Measurements from ENCODE around the gene EED. TPM values are rescaled to one million over a fixed set of nuclear protein-coding genes. Genes with fewer than 3 reads are reported as not detected.

The EED gene
- total and polyA plus RNA-seq, 9 of the 15 experiments (the other 6 are each of a cell fraction or from before 2014, with no cell fraction given): 33.0 to 110 (median 55.1) TPM

GRCh38 chr11:86222081-86222480, 22.5 kb upstream of the EED start:
- FAIRE-seq (no peak), DNase-seq (ENCODE audit: extremely low read depth in 1 of 4, low spot score in 3 of 4) (no peak), ATAC-seq (no peak)
- intact Hi-C loops (cut with micrococcal nuclease): no loop called here
- POLR2A ChIA-PET: no interaction called here
- H3K9me1 ChIP-seq (ENCODE audit: control insufficient read depth, insufficient read depth, low read length): no peaks in the 10 kb centered on the region
- H3K4me3 ChIP-seq: no peak overlapping the region
- CTCF ChIA-PET (ENCODE audit: low intra/inter-chr PET ratio): no interaction called here
- H4K20me1 ChIP-seq (replicated peaks; ENCODE audit: control insufficient read depth, insufficient read depth, low read length): no peaks in the 10 kb centered on the region
- no peaks in the 10 kb centered on the region for H3K36me3 ChIP-seq (ENCODE audit: control insufficient read depth, insufficient read depth, low read length)
- TF ChIP-seq UBTF (IDR thresholded peaks at IDR 0.05; ENCODE audit: borderline replicate concordance in 1 of 2, low read depth in 2 of 2, low read length in 2 of 2) (no peak), YY1 (IDR thresholded peaks at IDR 0.05; ENCODE audit: borderline replicate concordance in 1 of 3, control insufficient read depth in 1 of 3, extremely low read depth in 1 of 3, insufficient read depth in 3 of 3, insufficient read length in 1 of 3, insufficient replicate concordance in 2 of 3, low read depth in 1 of 3, low read length in 2 of 3) (no peak), E2F5 (CRISPR knock-in tag; IDR thresholded peaks at IDR 0.05) (no peak), CREB3 (tag; conservative IDR thresholded peaks at IDR 0.05; ENCODE audit: low read depth) (no peak), ZNF133 (CRISPR knock-in tag; IDR thresholded peaks at IDR 0.05) (no peak), PML (IDR thresholded peaks at IDR 0.05; ENCODE audit: low read length) (no peak), CHD1 (IDR thresholded peaks at IDR 0.05; ENCODE audit: low read length) (no peak), ID3 (CRISPR knock-in tag; IDR thresholded peaks at IDR 0.05) (no peak), ID3 (tag; IDR thresholded peaks at IDR 0.05) (no peak), HDAC6 (IDR thresholded peaks at IDR 0.05; ENCODE audit: low read depth, low read length) (no peak), TEAD1 (CRISPR knock-in tag; IDR thresholded peaks at IDR 0.05) (no peak), POLR2A (conservative IDR thresholded peaks at IDR 0.05) (no peak), CXXC5 (CRISPR knock-in tag; IDR thresholded peaks at IDR 0.05) (no peak), ZNF584 (CRISPR knock-in tag; IDR thresholded peaks at IDR 0.05; ENCODE audit: low read depth) (no peak), ZNF175 (CRISPR knock-in tag; IDR thresholded peaks at IDR 0.05; ENCODE audit: low read depth) (no peak), ZNF445 (CRISPR knock-in tag; IDR thresholded peaks at IDR 0.05; ENCODE audit: low read depth) (no peak), BCL6 (CRISPR knock-in tag; IDR thresholded peaks at IDR 0.05) (no peak)
- no peak overlapping the region for H2AFZ ChIP-seq (ENCODE audit: low read depth, low read length)
- no peaks in the 10 kb centered on the region for H3K27me3 ChIP-seq (ENCODE audit: control insufficient read depth in 2 of 2, insufficient read depth in 2 of 2, low read length in 2 of 2)
- 0 out of 2 replicates have a peak, but pooled peaks cover 3% of the 10 kb centered on the region for H3K9me3 ChIP-seq (replicated peaks; ENCODE audit: control insufficient read depth, insufficient read depth, low read depth, low read length)
- BruUV-seq (replicated peaks): no TSS peak
- H3K4me2 ChIP-seq (ENCODE audit: insufficient read depth, low read length): no peak overlapping the region
- no peak overlapping the region for H3K9ac ChIP-seq (ENCODE audit: insufficient read depth in 1 of 2, low read depth in 2 of 2, low read length in 2 of 2)
- in situ Hi-C loops (cut with MboI): no loop called here
- WGBS (ENCODE audit: insufficient coverage, low coverage, missing lambda C conversion rate): 70% methylated on average over 2 of the region's 2 CpGs
- peaks cover 3 to 9% of the 10 kb centered on the region in 2 experiments; a peak in 3 of 5 replicates for H3K4me1 ChIP-seq (replicated peaks in 1 of 2; ENCODE audit: control insufficient read depth in 2 of 2, insufficient read depth in 2 of 2, low read length in 2 of 2)
- H3K27ac ChIP-seq (ENCODE audit: extremely low read depth, low read depth, low read length): no peak overlapping the region
- no peaks in the 10 kb centered on the region for H3K79me2 ChIP-seq (ENCODE audit: control insufficient read depth, insufficient read depth, low read length)
